CD14-positive monocyte (primary cell): ENCODE data around the gene KCNJ10. TPM values are rescaled to one million over a fixed set of nuclear protein-coding genes. Genes with fewer than 3 reads are reported as not detected.
"Not testable (repeated sequence)": the region's sequence is repeated elsewhere in the genome, so short reads cannot be mapped to it uniquely, and the experiment has no call there.

Experiments used
- DNase-seq, 3 donors: peaks; one replicate each; pipeline ENCODE4 v3.0.0-alpha.2; 2011 to 2022
- H2AFZ ChIP-seq: 2 replicates; pipeline ENCODE4 v1.6.0; 2012; ENCODE audit warnings: mild to moderate bottlenecking, low read depth, low read length, inconsistent platforms; ENCODE audit not compliant: insufficient read depth, poor library complexity, severe bottlenecking
- H3K27ac ChIP-seq, 2 donors: 1 replicate in 1 of 2; 2 replicates in 1 of 2; pipeline ENCODE4 v1.5.1; 2012 to 2013; ENCODE audit warnings: low read length in 2 of 2, control low read depth in 1 of 2, inconsistent platforms in 1 of 2, low read depth in 1 of 2, mild to moderate bottlenecking in 1 of 2
- H3K27me3 ChIP-seq, 2 donors: one replicate each; pipeline versions ENCODE4 v1.6.0 to v1.6.1; 2011 to 2013; ENCODE audit warnings: low read length in 2 of 2; ENCODE audit not compliant: control insufficient read depth in 2 of 2, insufficient read depth in 2 of 2
- H3K36me3 ChIP-seq, 2 donors: replicated peaks in 1 of 2; 1 replicate in 1 of 2; 2 replicates in 1 of 2; pipeline versions ENCODE4 v1.5.1 to v1.6.1; 2012 to 2013; ENCODE audit warnings: low read length in 2 of 2, control low read depth in 1 of 2, inconsistent platforms in 1 of 2, mild to moderate bottlenecking in 1 of 2; ENCODE audit not compliant: insufficient read depth in 2 of 2, control insufficient read depth in 1 of 2
- H3K4me1 ChIP-seq, 2 donors: 1 replicate in 1 of 2; 2 replicates in 1 of 2; pipeline versions ENCODE4 v1.5.1 to v1.6.1; 2012 to 2013; ENCODE audit warnings: low read length in 2 of 2, control low read depth in 1 of 2, inconsistent platforms in 1 of 2, mild to moderate bottlenecking in 1 of 2, moderate library complexity in 1 of 2; ENCODE audit not compliant: insufficient read depth in 2 of 2, control insufficient read depth in 1 of 2
- H3K4me2 ChIP-seq: replicated peaks from 2 replicates; pipeline ENCODE3; 2012; ENCODE audit warnings: low read length, moderate library complexity, mild to moderate bottlenecking; ENCODE audit not compliant: poor library complexity, severe bottlenecking; ENCODE audit errors: extremely low read depth
- H3K4me3 ChIP-seq, 3 experiments: fragments of 200-600 bp in 1 of 3; sonication (generic) in 1 of 3; replicated peaks in 1 of 3; 1 replicate in 2 of 3; 2 replicates in 1 of 3; pipeline ENCODE4 v1.5.1; 2011 to 2013; ENCODE audit warnings: low read length in 3 of 3, mild to moderate bottlenecking in 3 of 3, control low read depth in 2 of 3, low read depth in 2 of 3, inconsistent platforms in 1 of 3, moderate library complexity in 1 of 3
- H3K79me2 ChIP-seq: 2 replicates; pipeline ENCODE4 v1.6.0; 2012; ENCODE audit warnings: mild to moderate bottlenecking, control low read depth, inconsistent platforms, low read length, moderate library complexity; ENCODE audit not compliant: insufficient read depth
- H3K9ac ChIP-seq: 2 replicates; pipeline ENCODE4 v1.6.0; 2017; ENCODE audit warnings: low read length, mild to moderate bottlenecking; ENCODE audit not compliant: insufficient read depth, poor library complexity, severe bottlenecking
- H3K9me3 ChIP-seq, 2 donors: replicated peaks in 1 of 2; 1 replicate in 1 of 2; 2 replicates in 1 of 2; pipeline versions ENCODE4 v1.5.1 to v1.6.1; 2012 to 2013; ENCODE audit warnings: low read length in 2 of 2, control low read depth in 1 of 2; ENCODE audit not compliant: control insufficient read depth in 1 of 2, insufficient read depth in 1 of 2
- H4K20me1 ChIP-seq: 2 replicates; pipeline ENCODE4 v1.6.0; 2012; ENCODE audit warnings: mild to moderate bottlenecking, low read length, control low read depth, moderate library complexity; ENCODE audit not compliant: insufficient read depth
- H3K27ac Mint-ChIP-seq, 7 donors: one replicate each; pipeline ENCODE4 v1.8.0; 2020; ENCODE audit warnings: mild to moderate bottlenecking in 7 of 7, mixed read lengths in 7 of 7, moderate library complexity in 6 of 7, inconsistent platforms in 2 of 7
- H3K27me3 Mint-ChIP-seq, 3 donors: one replicate each; pipeline ENCODE4 v1.8.0; 2021 to 2022; ENCODE audit warnings: low read depth in 3 of 3, mild to moderate bottlenecking in 3 of 3, mixed read lengths in 3 of 3, moderate library complexity in 3 of 3, inconsistent platforms in 1 of 3
- H3K36me3 Mint-ChIP-seq, 2 donors: one replicate each; pipeline ENCODE4 v1.8.0; 2020; ENCODE audit warnings: mixed read lengths in 2 of 2, inconsistent platforms in 1 of 2, mild to moderate bottlenecking in 1 of 2
- H3K4me1 Mint-ChIP-seq: one replicate; pipeline ENCODE4 v1.8.0; 2020; ENCODE audit warnings: mild to moderate bottlenecking, mixed read lengths
- H3K4me3 Mint-ChIP-seq, 2 donors: one replicate each; pipeline ENCODE4 v1.8.0; 2020; ENCODE audit warnings: mild to moderate bottlenecking in 2 of 2, mixed read lengths in 2 of 2, moderate library complexity in 1 of 2
- H3K9me3 Mint-ChIP-seq, 7 donors: one replicate each; pipeline ENCODE4 v1.8.0; 2020 to 2022; ENCODE audit warnings: mixed read lengths in 7 of 7, mild to moderate bottlenecking in 6 of 7, moderate library complexity in 6 of 7, inconsistent platforms in 2 of 7
- CTCF ChIP-seq: fragments of 200-600 bp; IDR thresholded peaks from one replicate; pipeline ENCODE4 v1.8.0; 2022; ENCODE audit warnings: antibody characterized with exemption, mild to moderate bottlenecking
- WGBS: methylation state at CpG from one replicate; pipeline ENCODE4 v1.1.5; 2013; ENCODE audit warnings: missing lambda C conversion rate; ENCODE audit not compliant: insufficient coverage; 5-methylcytosine and 5-hydroxymethylcytosine counted together
- intact Hi-C, 2 donors: fragments of 100-400 bp; cut with micrococcal nuclease; formaldehyde crosslinking; loops; one replicate each; pipeline versions ENCODE4 v1.15.0 to v1.15.1; 2023
- polyA plus RNA-seq, 3 donors: library from polyadenylated mRNA; depleted of rRNA in 1 of 3; unstranded in 2 of 3; stranded (reverse) in 1 of 3; fragments of 300-500 nt in 2 of 3; fragments of >200 nt in 1 of 3; fragmentation: Illumina TruSeq in 2 of 3; gene quantifications; 1 replicate in 2 of 3; 2 replicates in 1 of 3; pipeline ENCODE4 v1.2.3, GENCODE V29; 2012 to 2021

Gene KCNJ10
- polyA plus RNA-seq, 3 donors: 0.23 TPM; not detected in 2

- Histone ChIP-seq H3K27ac (no peak overlapping the region), H3K9ac (no peak overlapping the region), H3K27me3 (peaks cover 8 to 12% of the 10 kb centered on the region in 2 donors), H4K20me1 (no peaks in the 10 kb centered on the region), H3K4me2 (no peak overlapping the region), H3K4me1 (peaks cover 8 to 10% of the 10 kb centered on the region in 2 donors), H3K4me3 (no peak overlapping the region), H3K79me2 (no peaks in the 10 kb centered on the region), H2AFZ (no peak overlapping the region), H3K9me3 (no peaks in the 10 kb centered on the region), H3K36me3 (no peaks in the 10 kb centered on the region)
- DNase-seq: no peak
- TF ChIP-seq CTCF: no peak
- Mint-ChIP-seq H3K4me3 (no peak overlapping the region), H3K36me3 (no peaks in the 10 kb centered on the region), H3K27ac (no peak overlapping the region), H3K9me3 (no peaks in the 10 kb centered on the region), H3K4me1 (peaks cover 13% of the 10 kb centered on the region), H3K27me3 (peaks cover 21 to 23% (median 21%) of the 10 kb centered on the region in 3 donors)
- WGBS: 100% methylated on average over 1 of the region's 1 CpG
- intact Hi-C loops: no loop called here
These were observed 19.3 kb downstream of the KCNJ10 start for GRCh38 chr1:160050619-160051018.

GRCh38 chr1:160050182-160050581 is 19.8 kb downstream of the KCNJ10 start:
- H3K4me3 ChIP-seq, H3K27ac Mint-ChIP-seq, H3K79me2 ChIP-seq, H3K9me3 ChIP-seq, H3K4me3 Mint-ChIP-seq, H3K9ac ChIP-seq, H4K20me1 ChIP-seq, H3K4me1 ChIP-seq, DNase-seq, H2AFZ ChIP-seq, H3K4me2 ChIP-seq, H3K36me3 Mint-ChIP-seq, H3K9me3 Mint-ChIP-seq, H3K27ac ChIP-seq, H3K36me3 ChIP-seq, intact Hi-C loops: not testable (repeated sequence)
- H3K27me3 ChIP-seq: peaks cover 8 to 14% of the 10 kb centered on the region in 2 donors
- Mint-ChIP-seq H3K27me3 (peaks cover 20 to 22% (median 21%) of the 10 kb centered on the region in 3 donors), H3K4me1 (peaks cover 13% of the 10 kb centered on the region)
- WGBS: 82% methylated on average over 1 of the region's 2 CpGs
